AG10803 (cell line): ENCODE data around the gene ANKS6.

ENCODE experiments used
- DNase-seq: peaks from one replicate; pipeline ENCODE4 v3.0.0; 2010; ENCODE audit warnings: low read depth
- H3K4me3 ChIP-seq: 2 replicates; pipeline ENCODE4 v1.5.1; 2011; ENCODE audit warnings: mild to moderate bottlenecking, low read length, control low read depth
- CTCF ChIP-seq: conservative IDR thresholded peaks from 2 replicates; pipeline ENCODE4 v1.5.1; 2011; ENCODE audit warnings: mild to moderate bottlenecking, low read length, control low read depth, inconsistent platforms

Gene ANKS6

GRCh38 chr9:98793031-98793430, 3.3 kb downstream of the ANKS6 start:
- DNase-seq = no peak
- H3K4me3 ChIP-seq = no peak overlapping the region
- no peak for TF ChIP-seq CTCF

GRCh38 chr9:98791608-98792490, 4.5 kb downstream of the ANKS6 start:
- DNase-seq = no peak
- no peak for TF ChIP-seq CTCF
- H3K4me3 ChIP-seq = no peak overlapping the region

- peak; percentile 93 for TF ChIP-seq CTCF
- DNase-seq = peak; percentile 98
- no peak overlapping the region for H3K4me3 ChIP-seq
Measured at GRCh38 chr9:98790842-98791607, 5.3 kb downstream of the ANKS6 start.

GRCh38 chr9:98790134-98790841, 6.1 kb downstream of the ANKS6 start:
- H3K4me3 ChIP-seq = no peak overlapping the region
- TF ChIP-seq CTCF = no peak
- DNase-seq = no peak

GRCh38 chr9:98789483-98790133, 6.7 kb downstream of the ANKS6 start:
- no peak overlapping the region for H3K4me3 ChIP-seq
- no peak for DNase-seq
- TF ChIP-seq CTCF = no peak

GRCh38 chr9:98787766-98788335, 8.5 kb downstream of the ANKS6 start:
- TF ChIP-seq CTCF = no peak
- H3K4me3 ChIP-seq = no peak overlapping the region
- no peak for DNase-seq
